Stimulated activated CD4-positive, alpha-beta T cell treated with anti-CD3 and anti-CD28 coated beads, TNF-alpha, amount 100 ng/mL, for 4 hours (primary cell): ENCODE measurements around the gene CLASP2.
"Not testable (repeated sequence)": the region's sequence is repeated elsewhere in the genome, so short reads cannot be mapped to it uniquely, and the experiment has no call there.

ENCODE experiments used
- DNase-seq, 3 experiments: peaks; one replicate each; pipeline ENCODE4 v3.0.0-alpha.2; 2020; ENCODE audit warnings: low read depth in 3 of 3

The CLASP2 gene

GRCh38 chr3:33543601-33544000 is 174.5 kb downstream of the CLASP2 start:
- DNase-seq = no peak

GRCh38 chr3:33541918-33542317 is 176.1 kb downstream of the CLASP2 start:
- DNase-seq = no peak

- no peak for DNase-seq
Observed at GRCh38 chr3:33538678-33539339, 179.2 kb downstream of the CLASP2 start.

GRCh38 chr3:33537133-33537532 is 180.9 kb downstream of the CLASP2 start:
- no peak for DNase-seq

- no peak for DNase-seq
Observed at GRCh38 chr3:33526787-33527186, 191.3 kb downstream of the CLASP2 start.

- DNase-seq = no peak
Observed at GRCh38 chr3:33525232-33525631, 192.8 kb downstream of the CLASP2 start.

- no peak for DNase-seq
Observed at GRCh38 chr3:33523093-33523667, 194.9 kb downstream of the CLASP2 start.

- no peak for DNase-seq
Observed at GRCh38 chr3:33521736-33522135, 196.3 kb downstream of the CLASP2 start.

GRCh38 chr3:33513262-33513863 is 204.7 kb downstream of the CLASP2 start:
- no peak for DNase-seq

GRCh38 chr3:33505027-33505426 is 213.0 kb downstream of the CLASP2 start:
- DNase-seq = no peak

GRCh38 chr3:33496449-33496848 is 221.6 kb downstream of the CLASP2 start:
- DNase-seq = no peak

GRCh38 chr3:33491721-33492120 is 226.3 kb downstream of the CLASP2 start:
- DNase-seq = no peak

- no peak for DNase-seq
Observed at GRCh38 chr3:33490641-33491241, 227.3 kb downstream of the CLASP2 start.

- DNase-seq = no peak
Observed at GRCh38 chr3:33488683-33489082, 229.4 kb downstream of the CLASP2 start.

- DNase-seq = no peak
Observed at GRCh38 chr3:33488246-33488645, 229.8 kb downstream of the CLASP2 start.

- no peak for DNase-seq
Observed at GRCh38 chr3:33482111-33482521, 235.9 kb downstream of the CLASP2 start.

GRCh38 chr3:33474896-33475295 is 243.2 kb downstream of the CLASP2 start:
- DNase-seq = no peak

GRCh38 chr3:33473813-33474212 is 244.2 kb downstream of the CLASP2 start:
- DNase-seq = no peak

GRCh38 chr3:33467786-33468185 is 250.3 kb downstream of the CLASP2 start:
- DNase-seq = no peak

- no peak for DNase-seq
Observed at GRCh38 chr3:33461097-33461496, 257.0 kb downstream of the CLASP2 start.

GRCh38 chr3:33459577-33459976 is 258.5 kb downstream of the CLASP2 start:
- DNase-seq = not testable (repeated sequence)

GRCh38 chr3:33458446-33458845 is 259.6 kb downstream of the CLASP2 start:
- DNase-seq = no peak

- DNase-seq = no peak
Observed at GRCh38 chr3:33456756-33457155, 261.3 kb downstream of the CLASP2 start.
